IMR-90 (cell line): ENCODE data around the gene TEX44. TPM values are rescaled to one million over a fixed set of nuclear protein-coding genes. Genes with fewer than 3 reads are reported as not detected.

Source experiments
- polyA plus RNA-seq, 3 experiments: library from polyadenylated mRNA; depleted of rRNA; stranded (reverse); fragments of >200 nt; gene quantifications; 2 replicates each; pipeline ENCODE4 v1.2.3, GENCODE V29; 2012; ENCODE audit warnings: low replicate concordance in 1 of 3
- total RNA-seq: library from RNA; depleted of rRNA; stranded (reverse); fragments of >200 nt; gene quantifications from 2 replicates; pipeline ENCODE4 v1.2.3, GENCODE V29; 2012; rRNA removed

TEX44 gene
- total and polyA plus RNA-seq, 2 of the 4 experiments (the other 2 are of a cell fraction) = not detected

Other genes starting within 250 kb of the TEX44 start
- gene B3GNT7, start 197.2 kb upstream of the TEX44 start, total RNA-seq = under 0.01 TPM in 2 replicates
- 0.03 and 0.07 TPM in 2 replicates for gene B3GNT7, start 197.2 kb upstream of the TEX44 start, polyA plus RNA-seq (2012; rRNA removed)
- 289 and 506 TPM in 2 replicates for gene NCL, start 128.4 kb upstream of the TEX44 start, total RNA-seq
- 215 and 267 TPM in 2 replicates for gene NCL, start 128.4 kb upstream of the TEX44 start, polyA plus RNA-seq (2012; rRNA removed)
- not detected in 2 replicates for gene NMUR1, start 62.4 kb upstream of the TEX44 start, total RNA-seq
- not detected in 2 replicates for gene NMUR1, start 62.4 kb upstream of the TEX44 start, polyA plus RNA-seq (2012; rRNA removed)
- 380 and 776 TPM in 2 replicates for gene PTMA, start 115.7 kb downstream of the TEX44 start, total RNA-seq
- gene PTMA, start 115.7 kb downstream of the TEX44 start, polyA plus RNA-seq (2012; rRNA removed) = 647 and 742 TPM in 2 replicates
- 13.6 and 13.8 TPM in 2 replicates for gene PDE6D, start 188.4 kb downstream of the TEX44 start, total RNA-seq
- gene PDE6D, start 188.4 kb downstream of the TEX44 start, polyA plus RNA-seq (2012; rRNA removed) = 24.3 and 24.7 TPM in 2 replicates
- 22.2 and 23.1 TPM in 2 replicates for gene COPS7B, start 193.6 kb downstream of the TEX44 start, total RNA-seq
- gene COPS7B, start 193.6 kb downstream of the TEX44 start, polyA plus RNA-seq (2012; rRNA removed) = 52.8 and 54.1 TPM in 2 replicates